NK-92 (cell line): ENCODE measurements around the gene TOMM70.
"Not testable (repeated sequence)": the region's sequence is repeated elsewhere in the genome, so short reads cannot be mapped to it uniquely, and the experiment has no call there.

ENCODE experiments used
- DNase-seq: peaks from one replicate; lab custom pipeline; 2025; ENCODE audit not compliant: unreplicated experiment; lab: John Stamatoyannopoulos, UW

Gene TOMM70

GRCh38 chr3:100329800-100330489 lies 70.9 kb downstream of the TOMM70 start:
- DNase-seq, result no peak

DNA sequence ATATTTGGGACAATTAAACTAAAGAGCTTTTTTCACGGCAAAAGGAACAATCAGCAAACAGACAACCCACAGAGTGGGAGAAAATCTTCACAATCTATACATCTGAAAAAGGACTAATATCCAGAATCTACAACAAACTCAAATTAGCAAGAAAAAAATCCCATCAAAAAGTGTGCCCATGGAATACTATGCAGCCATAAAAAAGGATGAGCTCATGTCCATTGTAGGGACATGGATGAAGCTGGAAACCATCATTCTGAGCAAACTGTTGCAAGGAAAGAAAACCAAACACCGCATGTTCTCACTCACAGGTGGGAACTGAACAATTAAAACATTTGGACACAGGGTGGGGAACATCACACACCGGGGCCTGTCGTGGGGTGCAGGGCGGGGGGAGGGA lies 73.5 kb downstream of the TOMM70 start:
- DNase-seq, result not testable (repeated sequence)

- no peak for DNase-seq
Measured at GRCh38 chr3:100325827-100326226, 75.1 kb downstream of the TOMM70 start.

GRCh38 chr3:100324044-100324443 lies 76.8 kb downstream of the TOMM70 start:
- DNase-seq, result no peak

GRCh38 chr3:100319951-100320350 lies 80.9 kb downstream of the TOMM70 start:
- no peak for DNase-seq

DNA sequence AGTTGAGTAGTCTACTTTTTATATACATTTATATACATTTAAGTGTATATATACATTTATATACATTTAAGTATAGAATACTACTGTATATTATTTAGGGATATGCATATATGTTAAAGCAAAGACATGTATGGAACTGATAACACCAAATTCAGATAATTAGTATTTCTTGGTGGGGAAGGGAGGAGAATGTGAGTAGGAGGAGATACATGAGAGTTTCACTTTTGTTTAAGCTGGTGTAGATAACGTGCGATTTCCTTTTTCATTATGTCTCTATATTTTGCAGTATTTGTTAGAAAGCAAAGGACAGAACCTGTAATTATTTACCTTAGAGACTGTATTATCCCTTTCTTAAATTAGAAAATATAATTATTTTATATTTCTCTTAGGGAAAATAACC lies 83.0 kb downstream of the TOMM70 start:
- DNase-seq, result no peak

GRCh38 chr3:100316641-100317069 lies 84.2 kb downstream of the TOMM70 start:
- DNase-seq, result no peak
